Inflammatory macrophage treated with lipopolysaccharide for 1 hour (primary cell): ENCODE data around the gene PRDM11.

Source experiments
- DNase-seq, 2 donors: peaks; one replicate each; pipeline ENCODE4 v3.0.0-alpha.2; 2020 to 2022

Gene PRDM11

DNA sequence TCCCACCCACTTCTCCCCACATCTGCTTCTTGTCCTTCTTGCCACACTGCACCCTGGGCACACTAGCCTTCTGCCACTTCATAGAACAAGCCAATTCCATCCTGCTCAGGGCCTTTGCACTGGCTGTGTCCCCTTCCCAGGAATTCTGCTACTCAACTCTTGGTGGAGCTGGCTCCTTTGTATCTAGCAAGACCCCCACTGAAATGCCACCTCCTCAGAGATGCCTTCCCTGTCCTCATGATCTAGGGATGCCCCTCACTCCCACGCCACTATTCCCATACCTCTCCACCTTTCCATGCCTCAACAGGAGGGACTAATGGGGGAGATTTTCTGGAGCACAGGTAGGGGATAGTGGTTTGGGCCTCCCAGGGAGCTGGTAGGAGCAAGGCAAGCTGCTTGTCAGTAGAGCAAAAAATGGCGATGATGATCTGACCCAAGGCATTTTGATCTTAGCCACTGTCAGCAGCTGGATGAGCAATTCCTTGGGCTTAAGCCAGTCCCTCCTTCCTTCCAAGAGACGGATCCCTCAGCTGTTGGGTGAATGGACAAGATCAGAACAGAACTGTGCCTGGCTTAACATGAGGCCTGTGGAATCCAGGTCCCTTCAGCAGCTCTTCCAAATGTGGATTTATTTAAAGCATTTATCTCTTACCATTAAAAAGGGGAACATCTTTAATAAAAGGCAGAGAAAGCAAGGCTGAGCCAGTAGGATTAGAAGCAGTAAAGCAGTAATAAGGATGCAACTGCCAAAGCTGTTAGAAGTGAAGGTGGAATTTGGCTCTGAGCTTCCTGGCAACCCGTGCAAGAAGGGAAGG is 4.0 kb upstream of the PRDM11 start:
- no peak for DNase-seq

DNA sequence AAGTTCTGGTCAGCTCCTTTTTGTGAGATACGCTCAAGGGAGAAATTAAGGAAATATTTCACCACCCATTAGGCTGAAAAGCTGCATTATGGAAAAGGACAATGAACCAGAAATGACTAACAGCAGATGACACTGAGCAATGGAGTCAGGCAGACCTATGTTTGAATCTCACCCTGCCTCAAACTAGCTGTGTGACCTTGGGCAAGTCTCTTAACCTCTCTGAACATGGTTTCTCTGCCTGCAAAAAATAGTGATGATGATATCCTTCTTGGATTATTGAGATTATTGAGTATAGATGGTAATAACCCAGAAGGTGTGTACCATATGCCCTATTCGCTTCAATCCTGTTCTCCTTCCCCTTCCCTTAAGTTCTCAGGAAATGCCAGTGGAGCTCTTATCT is 2.9 kb upstream of the PRDM11 start:
- no peak for DNase-seq

DNA sequence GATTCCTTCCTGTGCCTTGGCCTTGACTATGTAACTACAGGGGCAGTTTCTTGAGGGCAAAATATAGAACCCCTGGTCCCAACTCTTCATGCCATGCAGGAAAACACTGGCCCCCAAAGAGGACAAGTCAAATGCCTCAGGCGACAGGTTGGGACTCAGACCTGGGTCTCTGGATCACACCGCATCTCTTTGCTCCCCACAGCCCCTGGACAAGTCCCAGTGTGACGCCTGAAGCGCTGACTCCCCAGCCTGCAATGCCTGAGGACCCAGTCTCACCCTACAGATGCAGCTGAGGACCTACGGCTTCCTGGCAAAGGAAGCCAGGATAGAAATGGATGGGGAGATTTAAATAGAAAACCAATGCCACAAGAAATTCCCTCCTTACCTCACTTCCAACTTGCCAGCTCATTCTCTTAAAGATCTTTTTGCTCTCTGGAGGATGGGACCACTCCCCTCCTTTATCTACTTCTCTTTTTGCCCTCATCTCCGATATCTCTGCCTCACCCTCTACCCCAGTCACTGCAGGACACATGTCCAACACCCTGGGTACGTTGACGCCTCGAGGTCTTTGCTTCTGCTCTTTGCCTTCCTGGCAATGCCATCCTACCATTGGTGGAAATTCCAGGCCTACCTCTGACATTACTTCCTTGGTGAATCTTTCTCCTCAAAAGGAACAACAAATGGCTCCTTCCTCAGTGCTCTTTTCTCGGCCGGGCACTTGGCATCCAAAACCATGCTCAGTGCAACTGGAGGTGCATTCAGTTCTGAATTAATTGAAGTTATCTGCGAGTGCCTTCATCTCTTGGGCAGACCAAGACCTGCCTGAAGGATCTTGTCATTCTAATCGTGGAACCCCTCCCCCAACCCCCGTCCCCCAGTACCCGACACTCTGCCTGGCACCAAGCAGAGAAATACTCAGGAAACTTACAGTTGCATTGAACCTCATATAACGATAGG is 2.0 kb upstream of the PRDM11 start:
- no peak for DNase-seq

DNA sequence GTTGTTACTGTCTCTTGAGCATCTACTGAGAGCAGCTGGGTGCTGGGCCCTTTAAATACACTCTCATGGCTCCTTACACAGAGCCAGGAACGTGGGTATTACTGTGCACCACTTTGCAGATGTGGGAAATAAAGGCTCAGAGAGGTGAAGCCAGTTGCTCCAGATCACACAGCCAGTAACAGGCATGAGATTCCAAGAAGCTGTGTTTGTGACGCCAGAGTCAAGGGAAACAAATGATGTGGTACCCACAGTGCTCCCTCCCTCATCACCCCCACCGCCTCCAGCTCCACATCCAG is 1.4 kb upstream of the PRDM11 start:
- no peak for DNase-seq

DNA sequence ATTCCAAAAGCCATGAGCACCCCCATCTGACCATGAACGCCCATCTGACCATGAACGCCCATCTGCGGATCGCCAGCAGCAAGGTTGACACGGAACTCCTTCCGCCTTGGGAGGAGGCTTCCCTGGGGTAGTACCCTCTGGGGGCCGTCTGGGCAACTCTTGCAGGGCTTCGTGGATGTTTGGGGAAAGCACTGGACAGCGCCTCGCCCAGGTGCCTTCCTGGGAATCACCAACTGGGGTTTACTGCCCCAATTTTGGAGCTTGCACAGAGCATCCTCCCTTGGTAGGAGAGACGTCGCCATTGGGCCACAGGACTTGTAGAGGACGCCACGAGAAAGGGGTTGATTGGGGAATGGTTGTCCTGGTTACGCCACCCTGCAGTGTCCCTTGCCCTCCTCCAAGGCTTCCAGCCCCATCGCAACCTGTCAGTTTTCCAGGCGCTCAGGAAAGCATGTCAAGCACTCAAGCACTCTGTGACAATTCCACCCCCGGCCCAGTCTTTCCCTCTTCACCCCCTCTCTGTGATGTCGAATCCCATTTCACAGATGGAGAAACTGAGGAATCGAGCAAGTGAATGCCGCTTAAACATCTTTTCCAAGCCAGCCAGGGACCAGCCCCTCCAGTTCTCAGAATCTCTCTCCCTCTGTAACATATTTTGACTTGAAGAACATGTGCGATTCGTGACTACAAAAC is 914 bp upstream of the PRDM11 start:
- no peak for DNase-seq

DNA sequence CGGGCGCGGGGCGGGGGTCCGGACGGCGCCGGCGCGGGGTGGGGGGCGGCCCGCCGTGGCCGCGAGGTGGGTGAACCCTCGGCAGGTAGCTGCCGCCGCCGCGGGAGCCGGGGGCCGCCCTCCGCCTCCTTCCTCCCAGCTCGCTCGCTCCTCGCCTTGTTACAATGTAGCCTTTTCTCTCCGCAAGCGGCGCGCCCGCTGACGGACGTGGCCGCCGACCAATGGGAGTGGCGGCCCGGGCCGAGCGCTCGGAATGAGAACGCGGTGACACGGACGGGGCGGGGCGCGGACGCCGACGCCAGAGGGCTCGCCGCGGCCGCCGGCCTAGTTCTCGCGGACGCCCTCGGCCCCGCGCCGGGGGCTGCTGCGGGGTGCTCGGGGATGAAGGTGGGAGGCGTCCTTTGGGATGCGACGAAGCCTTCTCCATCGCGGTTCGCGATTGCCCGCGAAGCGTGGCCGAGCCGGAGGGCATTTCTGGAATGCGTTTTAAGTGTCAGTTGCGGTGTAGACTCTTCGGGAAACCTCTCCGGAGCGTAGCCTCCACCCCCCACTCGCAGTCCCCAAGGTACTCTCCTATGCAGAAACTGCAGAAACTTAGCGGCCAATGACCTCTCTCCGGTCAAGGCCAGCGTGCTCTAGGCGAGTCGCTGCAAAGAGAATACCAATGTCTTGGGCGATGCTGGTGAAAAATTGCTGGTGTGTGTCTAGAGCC is 734 bp downstream of the PRDM11 start:
- peak; percentile 91 to 96 for DNase-seq

DNA sequence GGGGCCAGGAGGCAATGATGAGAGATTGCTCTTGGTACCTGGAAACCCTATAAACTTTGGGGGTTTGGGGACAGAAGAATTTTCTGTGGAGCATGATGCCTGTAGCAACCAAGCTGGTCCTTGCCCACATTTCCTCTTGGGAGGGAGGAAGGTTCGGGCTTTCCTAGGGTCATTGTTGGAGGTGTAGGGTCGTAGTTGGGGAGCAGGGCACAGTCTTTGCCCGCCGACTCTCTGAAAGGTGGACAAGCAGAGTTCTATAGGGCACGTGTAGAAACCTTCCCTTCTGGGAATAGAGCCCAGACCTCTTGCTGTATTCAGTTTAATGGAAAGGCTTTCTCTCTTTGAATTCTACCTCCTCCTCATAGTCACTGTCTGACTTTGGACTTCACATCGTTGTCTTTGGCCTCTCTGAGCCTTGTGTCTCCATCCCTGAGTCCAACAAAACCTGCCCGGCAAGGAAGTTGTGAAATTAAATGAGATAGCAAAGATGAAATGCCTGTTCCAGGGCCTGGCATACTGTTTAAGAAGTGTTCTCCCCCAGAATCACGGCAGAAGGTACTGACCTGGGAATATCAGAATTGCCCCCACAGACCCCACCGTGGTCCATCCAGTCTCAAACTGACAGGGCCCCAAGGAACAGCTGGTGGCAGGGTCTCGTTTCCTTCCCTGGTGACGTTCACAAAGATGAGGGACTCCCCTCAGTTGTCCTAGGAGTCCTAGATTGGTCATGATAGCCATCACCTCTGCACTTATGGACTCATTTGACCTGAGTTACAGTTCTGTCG is 1.6 kb downstream of the PRDM11 start:
- no peak for DNase-seq

DNA sequence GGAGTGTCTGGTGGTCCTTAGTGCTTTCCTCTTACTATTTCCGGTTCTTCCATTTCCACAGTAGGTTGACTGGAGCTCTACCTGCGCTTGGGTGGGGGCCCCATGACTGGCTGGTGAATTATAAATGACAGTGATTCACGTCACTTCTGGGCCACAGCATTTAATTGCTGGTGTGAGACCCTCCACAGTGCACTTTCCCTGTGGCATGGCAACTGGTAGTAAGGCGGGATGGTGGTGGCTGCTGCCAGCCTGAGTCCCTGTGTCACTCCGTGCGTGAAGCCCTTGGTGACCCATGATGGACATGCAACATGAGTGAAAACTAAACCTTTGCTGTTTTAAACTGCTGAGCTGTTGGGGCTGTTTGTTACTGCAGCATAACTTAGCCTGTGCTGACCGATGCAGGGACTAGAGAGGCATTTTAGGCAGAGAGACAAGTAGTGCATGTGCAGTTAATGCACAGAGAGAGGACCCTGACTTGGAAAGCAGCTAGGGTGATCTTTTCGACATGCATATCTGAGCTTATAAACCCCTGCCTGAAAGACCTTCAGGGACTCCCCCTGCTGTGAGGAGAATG is 3.1 kb downstream of the PRDM11 start:
- no peak for DNase-seq

DNA sequence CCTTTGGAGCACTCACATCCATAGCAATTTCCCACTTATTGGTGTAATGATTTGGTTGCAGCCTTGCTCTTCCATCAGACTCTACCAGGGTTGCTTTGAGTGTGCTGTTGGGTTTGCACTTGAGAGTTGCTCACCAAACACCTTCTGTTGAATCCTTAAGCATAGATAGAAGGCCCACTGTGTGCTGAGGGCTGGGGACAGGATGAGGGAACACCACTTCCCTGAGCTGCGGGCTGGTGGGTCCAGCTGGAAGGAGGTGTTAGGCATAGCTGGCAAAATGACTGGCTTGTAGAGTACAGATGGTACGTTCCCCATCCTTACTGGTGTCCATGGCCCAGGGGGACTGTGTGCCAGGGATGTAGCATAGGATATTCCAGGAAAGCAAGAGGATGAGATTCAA is 3.9 kb downstream of the PRDM11 start:
- DNase-seq: no peak

DNA sequence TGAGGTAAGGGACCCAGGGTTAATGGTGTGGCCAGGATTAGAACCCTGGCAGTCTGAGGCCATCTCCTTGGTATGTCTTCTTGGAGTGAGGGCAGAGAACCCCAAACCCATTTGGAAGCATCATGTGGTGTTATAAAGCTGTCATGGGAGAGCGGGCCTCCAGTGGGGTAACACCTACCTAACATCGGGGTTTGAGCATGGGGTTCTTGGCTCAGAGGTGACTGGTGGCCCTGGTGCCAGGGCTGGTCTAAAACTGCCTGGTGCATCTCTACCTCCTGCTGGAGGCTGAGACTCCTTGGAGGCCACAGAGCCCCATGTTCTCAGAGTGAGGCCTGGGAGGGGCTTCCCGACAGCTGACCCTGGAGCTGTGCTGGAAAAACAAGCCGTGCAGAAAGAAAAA is 4.5 kb downstream of the PRDM11 start:
- no peak for DNase-seq

DNA sequence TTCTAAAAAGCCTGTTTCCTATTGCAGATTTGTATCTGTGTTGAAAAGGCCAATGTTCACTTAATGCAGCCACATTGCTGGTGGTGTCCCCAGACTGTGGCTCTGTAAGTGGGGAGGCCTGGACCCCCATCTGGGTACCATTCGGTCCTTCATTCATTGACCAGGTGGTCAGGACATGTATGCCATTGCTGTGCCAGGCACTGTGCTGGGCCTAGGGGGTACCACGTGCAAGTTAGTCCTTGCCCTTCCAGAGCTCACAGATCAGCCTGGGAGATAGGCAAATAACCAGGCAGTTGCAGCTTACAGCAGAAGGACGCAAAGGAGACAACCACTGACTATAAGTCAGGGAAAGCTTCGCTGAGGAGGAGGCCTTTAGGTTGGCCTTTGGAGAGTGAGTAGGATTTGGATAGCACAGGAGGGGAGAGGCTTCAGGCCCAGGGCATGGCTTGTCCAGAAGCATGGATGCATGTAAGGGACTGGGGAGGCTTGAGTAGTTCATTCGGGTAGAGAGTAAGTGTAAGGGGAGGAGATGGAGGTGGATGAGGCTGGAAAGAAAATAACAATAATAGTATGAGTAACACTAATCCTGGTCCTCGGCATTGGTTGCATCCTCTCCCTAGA is 5.0 kb downstream of the PRDM11 start:
- no peak for DNase-seq

DNA sequence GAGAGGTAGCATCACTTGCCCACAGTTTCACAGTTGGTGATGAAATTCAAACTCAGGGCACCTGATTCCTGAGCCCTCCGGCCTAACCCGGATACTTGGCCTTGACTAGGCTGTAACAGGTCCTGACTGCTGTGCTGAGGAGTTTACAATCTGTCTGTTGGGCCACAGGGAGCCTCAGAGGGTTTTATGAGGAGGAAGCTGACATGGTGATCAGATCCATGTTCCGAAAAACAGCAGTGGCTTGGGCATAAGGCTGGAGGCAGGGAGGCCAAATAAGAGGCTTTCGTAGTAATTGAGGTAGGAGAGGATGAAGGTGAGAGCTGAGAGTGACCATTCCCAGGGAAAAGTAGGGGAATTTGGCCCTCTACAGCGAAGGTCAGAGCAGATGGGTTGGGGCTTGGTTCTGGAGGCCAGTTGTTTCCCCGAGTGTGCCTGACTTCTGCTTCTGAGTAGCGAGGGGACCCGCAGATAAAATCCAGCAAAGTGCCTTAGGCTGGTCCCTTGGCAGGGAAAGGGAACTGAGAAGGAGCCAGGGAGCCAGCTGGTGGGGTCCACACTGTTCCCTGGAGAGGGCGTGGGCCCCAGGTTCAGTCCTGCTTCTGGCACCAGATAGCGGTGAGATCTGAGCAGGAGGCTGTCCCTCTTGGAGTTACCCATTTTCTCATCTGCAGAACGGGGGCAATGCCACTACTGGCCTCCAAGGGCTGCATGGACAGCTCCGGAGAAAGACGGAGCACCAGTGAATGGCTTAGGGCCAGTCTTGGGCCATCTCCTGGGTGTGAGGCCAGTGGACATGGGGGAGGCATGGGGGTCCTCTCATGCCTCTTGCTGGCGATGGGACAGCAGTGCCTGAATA is 6.5 kb downstream of the PRDM11 start:
- no peak for DNase-seq

DNA sequence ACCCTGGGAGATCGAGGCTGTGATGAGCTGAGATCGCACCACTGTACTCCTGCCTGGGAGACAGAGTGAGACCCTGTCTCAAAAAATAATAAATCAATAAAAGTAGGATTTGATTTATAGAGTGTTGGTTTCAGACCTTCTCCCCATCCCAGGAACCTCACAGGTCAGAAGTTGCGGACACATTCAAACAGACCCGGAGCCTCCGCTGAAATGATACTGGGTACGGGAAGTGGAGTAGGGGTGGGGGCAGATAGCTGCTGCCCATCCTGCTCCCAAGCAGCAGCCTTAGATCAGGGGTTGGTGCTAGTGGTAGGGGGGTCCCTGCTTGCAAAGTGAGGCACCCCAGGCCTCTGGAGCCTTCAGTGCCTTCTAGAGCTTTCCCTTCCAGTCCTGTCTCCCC is 7.8 kb downstream of the PRDM11 start:
- no peak for DNase-seq

DNA sequence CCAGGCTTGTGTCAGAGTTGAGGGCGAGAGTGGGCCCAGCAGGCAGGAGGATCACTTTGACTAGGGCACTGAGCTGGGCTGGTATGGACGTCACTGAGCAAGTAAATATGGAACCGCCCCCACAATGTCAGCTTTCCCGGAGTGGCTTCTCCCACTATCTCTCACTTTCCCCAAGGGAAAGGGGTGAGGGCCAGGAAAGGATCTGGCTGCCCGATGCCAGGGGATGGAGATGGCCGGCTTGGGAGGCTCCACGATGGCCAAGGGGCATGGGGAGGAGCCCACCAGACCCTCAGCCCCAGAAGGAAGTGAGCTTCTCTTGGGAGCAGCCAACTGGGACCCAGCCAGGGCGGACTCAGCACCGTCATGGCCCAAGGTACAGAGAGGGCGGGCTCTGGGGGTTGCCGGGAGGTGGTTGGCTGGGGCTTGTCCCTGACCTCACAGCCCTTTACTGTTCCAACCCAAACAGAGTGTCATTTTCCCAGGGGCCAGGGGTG is 8.7 kb downstream of the PRDM11 start:
- no peak for DNase-seq

DNA sequence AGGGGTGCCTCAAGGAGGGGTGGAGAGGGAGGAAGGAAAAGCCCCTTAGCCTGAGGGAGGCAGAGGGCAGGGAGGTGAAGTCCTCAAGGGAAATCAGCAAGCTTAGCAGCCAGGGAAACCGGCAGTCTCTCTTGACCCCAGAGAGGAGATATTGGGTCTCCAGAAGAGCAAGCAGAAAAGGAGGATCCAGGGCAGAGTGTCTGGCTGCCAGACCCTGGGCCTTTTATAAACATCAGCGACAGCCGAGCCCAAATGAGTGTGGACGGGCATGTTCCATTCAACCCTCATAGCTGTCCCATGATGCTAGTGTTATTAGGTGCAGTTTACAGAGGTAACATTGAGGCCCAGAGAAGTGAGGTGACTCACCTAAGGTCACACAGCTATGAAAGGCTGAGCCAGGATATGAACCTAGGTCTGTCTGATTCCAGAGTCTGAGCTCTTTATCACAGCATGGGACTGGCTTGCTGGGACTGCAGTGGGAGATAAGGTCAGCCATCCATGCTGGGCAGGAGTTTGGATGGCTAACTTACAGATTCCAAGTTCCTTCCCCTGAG is 9.3 kb downstream of the PRDM11 start:
- no peak for DNase-seq

DNA sequence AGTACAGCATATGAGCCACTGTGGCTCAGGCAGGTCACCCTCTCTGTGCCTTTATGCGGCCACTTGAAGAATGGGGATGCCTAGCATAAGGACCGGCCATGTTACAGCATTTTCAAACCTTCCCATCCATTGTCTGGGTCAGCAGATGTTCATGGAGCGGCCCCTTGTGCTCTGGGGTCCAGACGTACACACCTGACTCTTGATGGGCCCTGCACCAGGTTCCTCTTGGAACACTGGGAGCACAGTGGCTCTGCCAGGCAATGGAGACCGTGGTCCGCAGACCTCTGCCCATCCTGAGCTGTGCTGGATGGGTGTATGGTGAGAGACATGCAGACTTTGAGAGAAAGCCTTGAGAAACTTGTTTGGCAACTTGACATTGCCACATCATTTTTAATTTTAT is 9.8 kb downstream of the PRDM11 start:
- no peak for DNase-seq

DNA sequence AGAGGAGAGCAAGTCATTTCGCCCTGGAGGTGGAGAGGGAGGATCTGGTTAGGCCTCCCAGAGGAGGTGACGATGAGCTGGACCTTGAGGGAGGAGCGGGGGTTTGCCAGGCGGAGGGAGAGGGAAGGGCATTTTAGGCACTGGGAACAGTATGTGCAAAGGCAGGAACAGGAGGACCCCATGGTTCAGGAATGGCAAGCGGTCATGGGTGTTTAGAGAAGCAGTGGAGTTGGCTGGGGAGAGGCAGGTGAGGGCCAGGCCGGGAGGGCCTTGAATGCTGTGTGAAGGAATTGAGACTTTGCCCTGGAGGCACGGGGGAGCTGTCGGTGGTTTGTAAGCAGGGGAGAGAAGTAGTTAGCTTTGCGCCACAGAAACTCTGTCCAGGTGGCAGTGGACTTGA is 10.3 kb downstream of the PRDM11 start:
- DNase-seq: no peak

DNA sequence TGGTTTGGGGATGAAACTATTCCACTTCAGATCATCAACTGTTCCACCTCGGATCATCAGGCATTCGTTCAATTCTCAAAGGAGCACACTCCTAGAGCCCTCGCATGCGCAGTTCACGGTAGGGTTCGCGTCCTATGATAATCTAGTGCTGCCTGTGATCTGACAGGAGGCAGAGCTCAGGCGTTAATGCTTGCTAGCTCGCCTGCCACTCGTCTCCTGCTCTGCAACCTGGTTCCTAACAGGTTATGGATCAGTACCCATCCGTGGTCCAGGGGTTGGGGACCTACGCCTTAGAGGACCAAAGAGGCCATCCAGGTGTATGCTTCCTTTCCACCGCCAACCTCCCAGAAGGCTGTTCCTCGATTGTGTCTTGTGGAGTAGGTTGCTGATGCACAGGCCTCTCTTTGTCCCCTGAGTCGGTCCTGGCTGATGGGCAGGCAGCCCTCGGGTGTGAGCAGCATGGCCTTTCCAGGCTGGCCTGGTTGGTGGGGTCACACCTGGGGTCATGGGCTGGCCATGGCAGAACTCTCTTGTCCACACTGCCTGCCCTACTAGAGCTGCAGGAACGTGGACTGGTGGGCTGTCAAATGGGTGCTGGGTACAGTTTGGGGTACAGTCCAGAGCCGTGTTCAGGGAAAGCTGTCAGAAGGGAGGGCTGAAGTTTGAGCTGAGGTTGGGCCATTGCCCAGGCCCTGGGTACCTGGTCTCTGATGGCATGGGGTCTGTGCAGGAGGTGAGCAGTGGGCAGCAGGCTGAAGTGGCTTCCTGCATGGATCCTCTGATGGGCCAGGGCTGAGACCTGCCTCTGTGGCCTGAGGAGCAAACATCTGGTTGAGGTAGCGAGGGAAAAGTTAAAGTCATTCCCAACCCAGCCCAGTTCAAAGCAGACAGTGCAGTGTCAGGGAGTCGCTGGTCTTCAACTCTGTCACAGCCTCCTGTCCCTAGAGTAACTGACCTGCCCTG is 11.1 kb downstream of the PRDM11 start:
- DNase-seq: no peak
